SK-N-SH (cell line): Measurements from ENCODE around the gene MLLT3.

ENCODE experiments used
- GABPA ChIP-seq: IDR thresholded peaks from 2 replicates; pipeline ENCODE4 v1.4.0; 2012; ENCODE audit warnings: low read depth, mild to moderate bottlenecking
- JUND ChIP-seq: IDR thresholded peaks from 2 replicates; pipeline ENCODE4 v1.4.0; 2012
- NFIC ChIP-seq: IDR thresholded peaks from 2 replicates; pipeline ENCODE4 v1.4.0; 2012; ENCODE audit warnings: borderline replicate concordance
- NRF1 ChIP-seq: IDR thresholded peaks from 2 replicates; pipeline ENCODE4 v1.6.1; 2012; ENCODE audit warnings: low read depth, mild to moderate bottlenecking, low read length
- POLR2AphosphoS5 ChIP-seq: IDR thresholded peaks from 2 replicates; pipeline ENCODE4 v1.6.1; 2012; ENCODE audit warnings: low read depth, low read length
- RAD21 ChIP-seq: IDR thresholded peaks from 2 replicates; pipeline ENCODE4 v1.6.1; 2012; ENCODE audit warnings: mild to moderate bottlenecking, low read length
- RFX5 ChIP-seq: IDR thresholded peaks from 2 replicates; pipeline ENCODE4 v1.6.1; 2012; ENCODE audit warnings: mild to moderate bottlenecking, improper control_type of control experiment, low read length
- SMC3 ChIP-seq: IDR thresholded peaks from 2 replicates; pipeline ENCODE4 v1.6.1; 2012; ENCODE audit warnings: low read depth, low read length, improper control_type of control experiment
- TF ChIP-seq, protein P1 (sequence below): IDR thresholded peaks from 2 replicates; pipeline ENCODE4 v1.4.0; 2012; ENCODE audit warnings: low read depth
- TF ChIP-seq, protein P2 (sequence below): fragments of 200-600 bp; sonication (generic); IDR thresholded peaks from 2 replicates; pipeline ENCODE4 v1.6.1; 2017; ENCODE audit warnings: antibody characterized with exemption, mild to moderate bottlenecking, moderate library complexity
- TF ChIP-seq, protein P3 (sequence below): IDR thresholded peaks from 2 replicates; pipeline ENCODE4; 2012
- TF ChIP-seq, protein P4 (sequence below): IDR thresholded peaks from 2 replicates; pipeline ENCODE4 v1.4.0; 2012; ENCODE audit warnings: low read depth, borderline replicate concordance
- TF ChIP-seq, protein P5 (sequence below): fragments of 150-350 bp; IDR thresholded peaks from 2 replicates; pipeline ENCODE4 v1.6.1; 2016; ENCODE audit warnings: mild to moderate bottlenecking, low read depth, low read length

DNA sequence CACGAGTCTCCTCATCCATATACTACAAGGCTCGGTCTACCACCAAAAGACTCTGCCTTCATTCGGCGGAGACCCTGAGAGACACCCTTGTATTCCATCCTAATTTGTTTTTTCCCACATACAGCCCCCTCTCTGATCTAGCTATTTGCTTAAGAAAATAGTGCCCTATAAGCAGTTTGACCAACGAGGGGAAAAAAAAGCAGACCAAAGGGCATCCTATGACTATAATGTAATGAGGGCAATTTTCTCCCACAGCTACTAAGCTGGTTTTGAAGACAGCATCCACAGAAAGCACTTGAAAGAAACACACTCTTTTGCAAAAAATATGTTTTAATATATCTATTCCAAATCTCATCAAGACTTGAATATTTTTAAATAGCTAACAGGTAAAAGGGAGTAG is 147.8 kb downstream of the MLLT3 start:
- TF ChIP-seq SMC3, result no peak
- no peak for TF ChIP-seq RAD21
- TF ChIP-seq, protein P1, sequence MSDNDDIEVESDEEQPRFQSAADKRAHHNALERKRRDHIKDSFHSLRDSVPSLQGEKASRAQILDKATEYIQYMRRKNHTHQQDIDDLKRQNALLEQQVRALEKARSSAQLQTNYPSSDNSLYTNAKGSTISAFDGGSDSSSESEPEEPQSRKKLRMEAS, result no peak
- TF ChIP-seq, protein P2, sequence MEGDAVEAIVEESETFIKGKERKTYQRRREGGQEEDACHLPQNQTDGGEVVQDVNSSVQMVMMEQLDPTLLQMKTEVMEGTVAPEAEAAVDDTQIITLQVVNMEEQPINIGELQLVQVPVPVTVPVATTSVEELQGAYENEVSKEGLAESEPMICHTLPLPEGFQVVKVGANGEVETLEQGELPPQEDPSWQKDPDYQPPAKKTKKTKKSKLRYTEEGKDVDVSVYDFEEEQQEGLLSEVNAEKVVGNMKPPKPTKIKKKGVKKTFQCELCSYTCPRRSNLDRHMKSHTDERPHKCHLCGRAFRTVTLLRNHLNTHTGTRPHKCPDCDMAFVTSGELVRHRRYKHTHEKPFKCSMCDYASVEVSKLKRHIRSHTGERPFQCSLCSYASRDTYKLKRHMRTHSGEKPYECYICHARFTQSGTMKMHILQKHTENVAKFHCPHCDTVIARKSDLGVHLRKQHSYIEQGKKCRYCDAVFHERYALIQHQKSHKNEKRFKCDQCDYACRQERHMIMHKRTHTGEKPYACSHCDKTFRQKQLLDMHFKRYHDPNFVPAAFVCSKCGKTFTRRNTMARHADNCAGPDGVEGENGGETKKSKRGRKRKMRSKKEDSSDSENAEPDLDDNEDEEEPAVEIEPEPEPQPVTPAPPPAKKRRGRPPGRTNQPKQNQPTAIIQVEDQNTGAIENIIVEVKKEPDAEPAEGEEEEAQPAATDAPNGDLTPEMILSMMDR, result no peak
- TF ChIP-seq NRF1, result no peak
- no peak for TF ChIP-seq GABPA
- TF ChIP-seq POLR2AphosphoS5, result no peak
- TF ChIP-seq NFIC, result no peak
- TF ChIP-seq, protein P3, sequence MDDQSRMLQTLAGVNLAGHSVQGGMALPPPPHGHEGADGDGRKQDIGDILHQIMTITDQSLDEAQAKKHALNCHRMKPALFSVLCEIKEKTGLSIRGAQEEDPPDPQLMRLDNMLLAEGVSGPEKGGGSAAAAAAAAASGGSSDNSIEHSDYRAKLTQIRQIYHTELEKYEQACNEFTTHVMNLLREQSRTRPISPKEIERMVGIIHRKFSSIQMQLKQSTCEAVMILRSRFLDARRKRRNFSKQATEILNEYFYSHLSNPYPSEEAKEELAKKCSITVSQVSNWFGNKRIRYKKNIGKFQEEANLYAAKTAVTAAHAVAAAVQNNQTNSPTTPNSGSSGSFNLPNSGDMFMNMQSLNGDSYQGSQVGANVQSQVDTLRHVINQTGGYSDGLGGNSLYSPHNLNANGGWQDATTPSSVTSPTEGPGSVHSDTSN, result no peak
- TF ChIP-seq, protein P4, sequence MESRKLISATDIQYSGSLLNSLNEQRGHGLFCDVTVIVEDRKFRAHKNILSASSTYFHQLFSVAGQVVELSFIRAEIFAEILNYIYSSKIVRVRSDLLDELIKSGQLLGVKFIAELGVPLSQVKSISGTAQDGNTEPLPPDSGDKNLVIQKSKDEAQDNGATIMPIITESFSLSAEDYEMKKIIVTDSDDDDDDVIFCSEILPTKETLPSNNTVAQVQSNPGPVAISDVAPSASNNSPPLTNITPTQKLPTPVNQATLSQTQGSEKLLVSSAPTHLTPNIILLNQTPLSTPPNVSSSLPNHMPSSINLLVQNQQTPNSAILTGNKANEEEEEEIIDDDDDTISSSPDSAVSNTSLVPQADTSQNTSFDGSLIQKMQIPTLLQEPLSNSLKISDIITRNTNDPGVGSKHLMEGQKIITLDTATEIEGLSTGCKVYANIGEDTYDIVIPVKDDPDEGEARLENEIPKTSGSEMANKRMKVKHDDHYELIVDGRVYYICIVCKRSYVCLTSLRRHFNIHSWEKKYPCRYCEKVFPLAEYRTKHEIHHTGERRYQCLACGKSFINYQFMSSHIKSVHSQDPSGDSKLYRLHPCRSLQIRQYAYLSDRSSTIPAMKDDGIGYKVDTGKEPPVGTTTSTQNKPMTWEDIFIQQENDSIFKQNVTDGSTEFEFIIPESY, result no peak
- no peak for TF ChIP-seq RFX5
- TF ChIP-seq, protein P5, sequence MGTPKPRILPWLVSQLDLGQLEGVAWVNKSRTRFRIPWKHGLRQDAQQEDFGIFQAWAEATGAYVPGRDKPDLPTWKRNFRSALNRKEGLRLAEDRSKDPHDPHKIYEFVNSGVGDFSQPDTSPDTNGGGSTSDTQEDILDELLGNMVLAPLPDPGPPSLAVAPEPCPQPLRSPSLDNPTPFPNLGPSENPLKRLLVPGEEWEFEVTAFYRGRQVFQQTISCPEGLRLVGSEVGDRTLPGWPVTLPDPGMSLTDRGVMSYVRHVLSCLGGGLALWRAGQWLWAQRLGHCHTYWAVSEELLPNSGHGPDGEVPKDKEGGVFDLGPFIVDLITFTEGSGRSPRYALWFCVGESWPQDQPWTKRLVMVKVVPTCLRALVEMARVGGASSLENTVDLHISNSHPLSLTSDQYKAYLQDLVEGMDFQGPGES, result no peak
- no peak for TF ChIP-seq JUND
